Measurements from ENCODE around the gene ZBTB22.

The ZBTB22 gene

GRCh38 chr6:33324125-33324524, 6.6 kb upstream of the ZBTB22 start:
- no peak for DNase-seq

DNA sequence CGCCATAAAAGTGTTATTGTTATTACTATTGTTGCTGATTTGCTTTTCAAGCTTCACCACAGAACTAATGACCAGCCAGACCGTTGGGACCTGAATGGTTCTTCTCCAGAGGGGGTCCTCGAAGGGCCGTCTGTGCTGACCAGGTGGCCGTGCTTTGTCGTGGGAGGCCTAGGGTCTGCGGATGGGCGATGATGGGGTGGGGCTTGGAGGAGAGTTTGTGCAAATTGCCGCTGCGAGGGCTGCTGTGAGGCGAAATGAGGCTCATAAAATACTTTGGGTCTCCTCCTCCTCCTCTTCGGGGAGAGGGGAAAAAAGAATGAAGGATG, 6.0 kb upstream of the ZBTB22 start:
- no peak for DNase-seq

DNA sequence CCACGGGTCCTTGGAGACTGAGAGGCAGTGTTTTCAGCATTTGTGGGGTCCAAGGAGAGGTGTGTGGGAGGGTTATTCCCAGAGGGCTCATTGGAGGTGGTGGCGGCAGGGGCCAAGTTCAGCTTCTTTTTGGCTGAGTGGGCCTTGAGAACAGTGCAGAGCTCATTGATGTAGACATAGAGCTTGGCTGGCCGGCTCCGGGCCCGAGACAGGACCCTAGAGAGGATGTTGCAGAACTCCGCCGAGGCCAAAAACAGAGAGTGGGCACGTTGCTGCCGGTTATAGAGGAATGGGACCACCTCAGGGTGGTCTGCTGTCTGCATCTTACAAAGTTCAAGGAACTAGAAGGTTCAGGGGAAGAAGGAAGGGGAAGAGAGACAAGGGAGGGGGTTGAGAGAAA, 3.7 kb upstream of the ZBTB22 start:
- no peak for DNase-seq

GRCh38 chr6:33320315-33321181, 3.0 kb upstream of the ZBTB22 start:
- DNase-seq, result no peak

DNA sequence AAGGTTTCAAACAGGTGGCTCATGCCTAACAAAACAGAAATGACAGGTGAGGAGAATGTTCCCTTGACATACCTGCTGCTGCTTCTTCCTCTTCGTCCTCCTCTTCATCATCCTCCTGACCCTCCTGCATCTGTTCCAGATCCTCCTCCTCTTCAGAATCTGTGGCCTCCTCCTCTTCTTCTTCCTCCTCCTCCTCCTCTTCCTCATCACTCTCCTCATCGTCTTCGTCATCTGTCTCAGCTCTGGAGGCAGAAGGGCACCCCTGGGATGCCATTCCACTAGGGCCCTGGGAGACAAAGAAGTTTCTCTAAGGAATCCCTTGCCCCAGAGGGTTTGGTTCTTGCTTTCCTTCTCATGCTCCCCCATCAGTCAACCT, 2.4 kb upstream of the ZBTB22 start:
- DNase-seq, result no peak

- no peak for DNase-seq
Observed at GRCh38 chr6:33318426-33319073, 1.0 kb upstream of the ZBTB22 start.

DNA sequence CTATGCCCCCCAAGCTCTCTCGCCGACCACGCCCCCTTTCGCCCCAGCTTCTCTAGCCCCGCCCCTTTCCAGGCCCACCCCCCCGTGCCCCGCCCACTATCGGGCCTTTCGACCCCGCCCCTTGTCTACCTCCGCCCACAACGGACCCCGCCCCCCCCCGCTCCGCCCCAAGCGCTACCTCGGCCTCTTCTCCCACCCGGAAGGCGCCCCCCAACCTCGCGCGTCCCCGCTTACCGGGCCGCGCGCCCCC, 200 bp downstream of the ZBTB22 start:
- peak in 1 of 2 donors; percentile 60 for DNase-seq

- DNase-seq, result no peak
Observed at GRCh38 chr6:33316603-33317418, 733 bp downstream of the ZBTB22 start.

GRCh38 chr6:33315793-33316602, 1.5 kb downstream of the ZBTB22 start:
- DNase-seq, result no peak

DNA sequence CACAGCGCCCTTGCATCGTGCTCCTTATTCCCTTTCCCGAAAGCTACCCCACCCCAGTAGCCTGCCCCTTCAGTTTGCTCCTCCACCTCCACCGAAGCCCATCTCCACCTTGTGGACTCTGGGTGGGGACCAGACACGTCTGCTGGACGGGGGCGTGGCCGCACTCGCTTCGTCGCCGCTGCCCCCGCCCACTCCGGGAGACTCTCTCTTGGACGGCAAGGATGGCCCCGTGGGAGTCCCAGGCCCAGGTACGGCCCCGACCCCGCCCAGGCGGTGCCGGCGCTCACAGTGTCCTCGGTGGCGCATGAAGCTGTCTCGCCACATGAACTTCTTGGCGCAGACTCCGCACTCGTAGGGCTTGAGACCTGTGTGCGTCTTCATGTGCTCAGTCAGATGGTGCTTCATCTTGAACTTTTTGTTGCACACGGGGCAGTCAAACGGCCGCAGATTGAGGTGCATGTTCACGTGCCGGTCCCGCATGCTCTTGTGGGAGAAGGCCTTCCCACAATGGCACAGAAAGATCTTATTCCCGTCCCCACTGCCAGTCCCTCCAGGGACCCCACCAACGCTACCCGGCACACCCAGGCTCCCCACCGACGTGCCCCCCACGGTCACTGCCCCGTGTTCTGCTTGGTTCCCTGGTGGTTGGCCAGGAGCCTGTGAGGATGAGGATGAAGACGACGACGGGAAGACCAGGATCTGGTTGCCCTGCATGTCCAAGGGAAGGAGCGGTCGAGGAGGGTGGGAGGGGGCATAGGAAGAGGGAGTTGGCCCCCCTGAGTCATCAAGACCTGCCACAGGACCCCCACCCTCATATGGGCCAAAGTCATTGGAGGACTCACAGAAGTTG, 2.4 kb downstream of the ZBTB22 start:
- no peak for DNase-seq

- peak in 1 of 2 donors; percentile 47 for DNase-seq
Observed at GRCh38 chr6:33314515-33314942, 3.0 kb downstream of the ZBTB22 start.

DNA sequence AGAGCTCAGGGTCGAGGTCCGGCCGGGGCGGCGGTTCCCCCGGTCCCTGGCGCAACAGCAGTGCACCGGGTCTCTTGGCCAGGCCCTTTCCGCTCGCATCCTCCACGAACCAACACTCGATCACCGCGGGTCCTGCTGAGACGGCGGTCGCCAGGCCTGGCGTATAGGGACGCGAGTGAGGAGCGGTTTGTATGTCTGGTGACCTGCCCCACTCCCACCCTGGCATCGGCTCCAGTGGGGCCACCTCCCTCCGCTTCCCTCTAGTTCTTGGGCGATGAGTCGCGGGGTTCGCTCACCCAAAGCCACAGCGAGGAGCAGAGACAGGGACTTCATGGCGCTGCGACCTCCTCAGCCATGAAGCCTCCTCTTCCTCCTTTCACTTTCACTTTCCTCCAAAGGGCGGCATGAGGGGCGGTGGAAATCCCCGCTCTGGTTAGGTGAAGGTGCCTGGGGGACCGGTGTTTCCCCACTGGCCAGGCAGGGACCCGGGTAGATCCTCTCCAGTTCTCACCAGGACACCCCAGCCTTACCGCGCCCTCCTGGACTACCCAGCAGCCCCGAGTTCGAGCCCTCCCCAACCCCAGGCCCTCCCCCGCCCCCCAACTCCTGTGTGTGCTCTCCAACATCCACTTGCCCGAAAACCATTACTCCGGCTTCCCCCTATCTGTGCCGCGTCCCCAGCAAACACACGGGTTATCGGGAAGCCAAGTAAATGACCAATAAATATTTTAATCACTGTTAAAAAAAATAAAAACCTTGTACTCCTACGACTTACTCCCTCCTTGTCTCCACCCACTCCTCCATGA, 3.6 kb downstream of the ZBTB22 start, which contains the start of gene TAPBP:
Gene TAPBP, minus strand, starts transcription at position 370 of the 806 bp plus-strand sequence. Its CDS starts 37 bp downstream, at position 333.
- DNase-seq, result peak; percentile 56

DNA sequence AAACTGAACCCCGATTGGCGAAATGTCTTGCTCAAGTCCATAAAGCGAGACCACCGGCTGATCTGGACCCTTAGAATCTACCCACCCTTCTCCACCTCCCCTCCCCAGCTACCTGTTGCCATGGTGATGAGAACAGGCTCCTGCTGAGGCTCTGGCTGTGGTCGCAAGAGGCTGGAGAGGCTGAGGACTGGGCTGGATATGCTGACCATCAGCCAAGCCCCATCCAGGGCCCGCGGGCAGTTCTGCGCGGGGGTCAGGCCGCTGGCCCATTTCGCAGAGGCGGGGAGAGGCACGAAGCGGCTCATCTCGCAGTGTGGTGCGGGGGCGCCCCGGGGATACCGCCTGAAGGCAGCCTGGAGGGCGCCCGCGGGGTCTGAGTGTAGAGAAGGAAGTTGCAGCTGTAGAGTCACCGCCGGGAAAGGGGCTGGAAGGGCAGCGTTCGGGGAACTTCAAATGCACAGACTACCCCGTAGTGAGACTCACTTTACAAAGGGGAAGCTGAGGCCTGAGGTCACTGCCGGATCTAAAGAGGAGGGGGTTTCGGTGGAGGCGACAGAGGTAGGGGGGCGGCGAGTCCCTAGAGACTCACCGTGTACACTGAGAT, 4.3 kb downstream of the ZBTB22 start:
- DNase-seq, result peak in 1 of 2 donors; percentile 38

DNA sequence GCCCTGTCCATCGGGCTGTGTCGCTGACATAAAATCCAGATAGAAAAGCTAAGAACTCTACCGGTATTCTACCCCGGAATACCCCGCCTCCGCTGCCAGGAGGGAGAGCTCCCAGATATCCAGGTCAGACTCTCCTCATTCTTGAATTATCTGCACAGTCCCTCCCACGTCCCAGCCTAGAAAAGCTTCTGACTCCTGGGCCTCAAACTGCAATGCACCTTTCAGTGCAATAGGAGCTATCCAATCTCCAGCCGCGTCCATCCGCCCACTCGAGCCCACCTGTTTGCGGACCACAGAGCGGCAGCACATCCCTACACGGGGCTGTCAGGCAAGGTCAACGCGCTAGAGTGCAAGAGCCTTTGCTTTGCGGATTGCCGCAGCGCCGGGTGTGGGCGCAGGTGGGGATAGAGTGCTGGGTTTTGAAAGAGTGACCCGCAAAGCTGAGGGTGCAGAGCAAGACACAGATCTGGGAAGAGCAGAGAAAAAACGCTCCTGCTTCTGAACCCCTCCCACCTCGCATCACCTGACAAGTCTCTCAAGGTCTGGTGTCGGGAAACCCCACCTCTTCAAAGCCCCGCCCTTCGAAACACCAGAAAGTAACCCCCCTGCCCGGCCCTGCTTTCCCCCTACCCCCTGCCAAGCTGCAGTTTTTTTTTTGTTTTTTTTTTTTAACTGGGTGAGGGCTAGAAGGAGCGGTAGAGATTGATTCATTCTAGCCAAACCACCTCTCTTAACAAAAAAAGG, 5.0 kb downstream of the ZBTB22 start:
- peak; percentile 29 to 64 for DNase-seq

DNA sequence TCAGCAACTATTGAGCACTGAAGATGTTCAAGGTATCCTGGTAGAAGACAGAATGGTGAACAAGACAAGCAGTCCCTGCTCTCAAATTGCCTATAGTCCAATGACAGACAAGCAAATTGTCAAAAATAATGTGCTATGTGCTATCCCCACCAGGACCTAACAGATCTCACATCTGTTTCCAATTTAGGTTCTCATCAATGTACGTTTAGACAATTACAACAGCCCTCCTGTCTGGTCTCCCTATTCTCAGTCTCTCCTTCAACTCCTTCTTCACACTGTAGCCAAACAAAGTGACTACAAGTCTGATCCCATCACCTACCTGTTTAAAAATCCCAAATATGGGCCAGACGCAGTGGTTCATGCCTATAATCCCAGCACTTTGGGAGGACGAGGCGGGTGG, 11.2 kb downstream of the ZBTB22 start:
- no peak for DNase-seq

- DNase-seq, result no peak
Observed at GRCh38 chr6:33305052-33305451, 12.5 kb downstream of the ZBTB22 start.

DNA sequence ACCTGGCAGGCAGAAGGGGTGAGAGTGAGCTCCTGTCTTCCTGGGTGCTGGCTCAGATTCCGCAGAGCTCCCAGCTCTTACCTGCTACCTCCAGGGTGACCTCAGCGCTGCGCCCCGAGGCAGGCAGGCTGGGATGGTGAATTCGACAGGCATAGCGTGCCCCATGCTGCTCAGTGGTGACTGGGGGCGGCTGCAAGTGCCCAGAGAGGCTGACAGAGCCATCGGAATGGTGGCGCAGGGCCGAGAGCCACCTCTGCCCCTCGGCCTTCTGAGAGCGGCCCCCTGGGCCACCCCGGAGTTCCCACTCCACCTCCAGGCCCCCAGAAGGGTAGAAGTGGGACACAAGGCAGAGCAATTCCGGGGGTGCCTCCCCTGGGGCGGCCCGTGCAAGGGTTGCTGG, 13.3 kb downstream of the ZBTB22 start:
- no peak for DNase-seq

GRCh38 chr6:33301877-33302276, 15.7 kb downstream of the ZBTB22 start:
- DNase-seq, result no peak

GRCh38 chr6:33299237-33299944, 18.2 kb downstream of the ZBTB22 start:
- DNase-seq, result peak; percentile 83

All from hippocampal formation (tissue), 2 donors.